GM19239 (cell line): Measurements from ENCODE around the gene RRAD.
A peak's percentile ranks its signal among the peaks of the same experiment; 100 is the strongest.
"Not testable (repeated sequence)": the region's sequence is repeated elsewhere in the genome, so short reads cannot be mapped to it uniquely, and the experiment has no call there.

ENCODE experiments used
- DNase-seq: peaks from one replicate; pipeline ENCODE4 v3.0.0; 2011; ENCODE audit warnings: low spot score; ENCODE audit not compliant: insufficient read length
- FAIRE-seq: peaks from 2 replicates; lab custom pipeline; 2011; peaks lifted over from hg19 to GRCh38; lab: Jason Lieb, UNC

The RRAD gene, protein sequence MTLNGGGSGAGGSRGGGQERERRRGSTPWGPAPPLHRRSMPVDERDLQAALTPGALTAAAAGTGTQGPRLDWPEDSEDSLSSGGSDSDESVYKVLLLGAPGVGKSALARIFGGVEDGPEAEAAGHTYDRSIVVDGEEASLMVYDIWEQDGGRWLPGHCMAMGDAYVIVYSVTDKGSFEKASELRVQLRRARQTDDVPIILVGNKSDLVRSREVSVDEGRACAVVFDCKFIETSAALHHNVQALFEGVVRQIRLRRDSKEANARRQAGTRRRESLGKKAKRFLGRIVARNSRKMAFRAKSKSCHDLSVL

DNA sequence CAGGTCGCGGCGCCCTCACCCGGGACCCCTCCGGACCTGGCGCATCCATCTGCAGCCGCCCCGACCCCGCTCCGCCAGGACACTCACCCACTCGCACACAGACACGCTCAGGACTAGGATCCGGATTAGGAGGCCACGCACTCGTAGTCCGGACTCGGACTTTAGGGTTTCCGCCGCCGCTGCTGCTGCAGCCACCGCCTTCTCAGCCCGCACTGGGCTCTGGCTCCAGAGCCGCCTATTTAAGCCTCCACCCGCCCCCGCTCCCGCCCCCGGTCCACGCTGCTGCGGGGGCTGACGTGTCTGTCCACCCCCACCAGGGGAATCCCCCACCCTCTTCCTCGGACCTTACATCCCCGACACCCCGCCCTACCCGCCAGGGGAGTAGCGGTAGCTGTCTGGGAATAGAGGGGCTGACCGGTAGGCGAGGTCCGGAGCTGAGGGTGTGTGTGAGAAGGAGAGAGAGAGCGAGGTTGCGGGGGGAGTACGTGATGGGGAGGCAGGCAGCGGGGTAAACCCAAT, at the start of gene RRAD:
Gene RRAD, minus strand, starts transcription at position 214 of the 519 bp plus-strand sequence. CDS start 356 bp downstream, outside the sequence.
- DNase-seq (no peak), FAIRE-seq (no peak)

DNA sequence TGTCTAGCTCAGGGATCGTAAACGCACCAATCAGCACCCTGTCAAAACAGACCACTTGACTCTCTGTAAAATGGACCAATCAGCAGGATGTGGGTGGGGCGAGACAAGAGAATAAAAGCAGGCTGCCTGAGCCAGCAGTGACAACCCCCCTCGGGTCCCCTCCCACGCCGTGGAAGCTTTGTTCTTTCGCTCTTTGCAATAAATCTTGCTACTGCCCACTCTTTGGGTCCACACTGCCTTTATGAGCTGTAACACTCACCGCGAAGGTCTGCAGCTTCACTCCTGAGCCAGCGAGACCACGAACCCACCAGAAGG, 49.6 kb upstream of the RRAD start:
- DNase-seq, FAIRE-seq: not testable (repeated sequence)

DNA sequence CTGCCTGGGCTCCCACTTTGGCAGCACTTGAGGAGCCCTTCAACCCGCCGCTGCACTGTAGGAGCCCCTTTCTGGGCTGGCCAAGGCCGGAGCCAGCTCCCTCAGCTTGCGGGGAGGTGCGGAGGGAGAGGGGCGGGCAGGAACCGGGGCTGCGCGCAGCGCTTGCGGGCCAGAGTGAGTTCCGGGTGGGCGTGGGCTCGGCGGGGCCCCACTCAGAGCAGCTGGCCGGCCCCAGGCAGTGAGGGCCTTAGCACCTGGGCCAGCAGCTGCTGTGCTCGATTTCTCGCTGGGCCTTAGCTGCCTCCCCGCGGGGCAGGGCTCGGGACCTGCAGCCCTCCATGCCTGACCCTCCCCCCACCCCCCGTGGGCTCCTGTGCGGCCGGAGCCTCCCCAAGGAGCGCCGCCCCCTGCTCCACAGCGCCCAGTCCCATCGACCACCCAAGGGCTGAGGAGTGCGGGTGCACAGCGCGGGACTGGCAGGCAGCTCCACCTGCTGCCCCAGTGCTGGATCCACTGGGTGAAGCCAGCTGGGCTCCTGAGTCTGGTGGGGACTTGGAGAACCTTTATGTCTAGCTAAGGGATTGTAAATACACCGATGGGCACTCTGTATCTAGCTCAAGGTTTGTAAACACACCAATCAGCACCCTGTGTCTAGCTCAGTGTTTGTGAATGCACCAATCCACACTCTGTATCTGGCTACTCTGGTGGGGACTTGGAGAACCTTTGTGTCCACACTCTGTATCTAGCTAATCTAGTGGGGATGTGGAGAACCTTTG, 49.0 kb upstream of the RRAD start:
- DNase-seq, FAIRE-seq: not testable (repeated sequence)

DNA sequence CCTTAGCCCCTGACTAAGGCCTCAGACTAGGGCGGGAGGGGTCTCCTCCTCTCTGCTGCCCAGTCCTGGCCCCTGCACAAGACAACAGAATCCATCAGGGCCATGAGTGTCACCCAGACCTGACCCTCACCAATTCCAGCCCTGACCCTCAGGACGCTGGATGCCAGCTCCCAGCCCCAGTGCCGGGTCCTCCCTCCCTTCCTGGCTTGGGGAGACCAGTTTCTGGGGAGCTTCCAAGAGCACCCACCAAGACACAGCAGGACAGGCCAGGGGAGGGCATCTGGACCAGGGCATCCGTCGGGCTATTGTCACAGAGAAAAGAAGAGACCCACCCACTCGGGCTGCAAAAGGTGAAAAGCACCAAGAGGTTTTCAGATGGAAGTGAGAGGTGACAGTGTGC, 48.4 kb upstream of the RRAD start:
- DNase-seq (no peak), FAIRE-seq (no peak)

- DNase-seq (no peak), FAIRE-seq (no peak)
Observed at GRCh38 chr16:66972983-66973382, 47.6 kb upstream of the RRAD start.

GRCh38 chr16:66970775-66971720, 45.7 kb upstream of the RRAD start:
- DNase-seq (no peak), FAIRE-seq (no peak)

DNA sequence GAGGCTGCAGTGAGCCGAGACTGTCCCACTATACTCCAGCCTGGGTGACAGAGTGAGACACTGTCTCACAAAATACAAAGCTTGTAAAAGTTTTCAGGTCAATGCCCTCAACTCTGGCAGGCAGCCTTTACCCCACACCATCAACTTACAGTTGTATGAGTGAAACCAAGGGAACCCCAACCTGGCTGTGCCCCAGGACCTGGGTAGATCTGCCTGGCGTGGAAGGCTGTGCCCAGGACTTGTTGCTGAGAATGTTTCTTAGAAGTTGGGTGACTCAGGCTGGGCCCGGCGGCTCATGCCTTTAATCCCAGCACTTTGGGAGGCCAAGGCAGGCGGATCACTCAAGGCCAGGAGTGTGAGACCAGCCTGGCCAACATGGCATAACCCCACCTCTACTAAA, 43.5 kb upstream of the RRAD start:
- FAIRE-seq (no peak), DNase-seq (no peak)

GRCh38 chr16:66964049-66964448, 38.7 kb upstream of the RRAD start:
- DNase-seq (no peak), FAIRE-seq (no peak)

DNA sequence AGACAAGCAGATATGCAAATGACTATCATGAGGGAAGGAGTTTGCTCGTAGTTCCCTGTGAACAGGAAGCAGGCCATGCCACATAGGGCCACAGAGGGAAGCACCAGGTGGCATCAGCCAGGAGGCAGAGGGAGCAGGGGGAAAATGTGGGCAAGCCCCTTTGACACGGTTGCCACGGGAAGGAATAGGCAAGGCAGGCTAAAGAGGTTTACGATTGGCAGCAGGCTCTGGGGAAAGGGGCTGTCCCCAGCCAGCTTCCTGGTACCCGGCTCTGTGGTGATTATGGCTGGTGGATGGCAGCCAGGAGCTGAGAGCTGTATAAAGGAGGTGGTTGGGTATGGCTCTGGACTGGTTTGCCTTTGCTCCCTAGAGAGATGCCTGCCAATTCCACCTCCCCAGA, 36.6 kb upstream of the RRAD start:
- DNase-seq (no peak), FAIRE-seq (peak; percentile 52)

- FAIRE-seq (peak; percentile 89), DNase-seq (peak; percentile 46)
Observed at GRCh38 chr16:66961065-66961744, 35.9 kb upstream of the RRAD start, which contains the start of gene CES3. CES3 (plus strand) TSS chr16:66961266; CDS start chr16:66961308, 42 bp downstream.

DNA sequence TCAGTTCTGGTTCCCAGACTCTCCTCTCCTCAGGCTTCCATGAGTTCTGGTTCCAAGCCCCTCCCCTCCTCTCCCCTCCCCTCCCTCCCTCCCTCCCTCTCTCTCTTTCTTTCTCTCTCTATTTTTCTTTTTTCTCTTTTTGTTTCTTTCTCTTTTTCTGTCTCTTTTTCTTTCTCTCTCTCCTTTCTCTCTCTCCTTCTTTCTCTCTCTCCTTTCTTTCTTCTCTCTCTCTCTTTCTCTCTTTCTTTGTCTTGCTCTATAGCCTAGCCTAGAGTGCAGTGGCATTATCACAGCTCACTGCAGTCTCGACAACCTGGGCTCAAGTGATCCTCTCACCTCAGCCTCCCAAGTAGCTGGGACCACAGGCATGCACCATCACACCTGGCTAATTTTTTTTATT, 34.9 kb upstream of the RRAD start:
- DNase-seq (no peak), FAIRE-seq (no peak)

DNA sequence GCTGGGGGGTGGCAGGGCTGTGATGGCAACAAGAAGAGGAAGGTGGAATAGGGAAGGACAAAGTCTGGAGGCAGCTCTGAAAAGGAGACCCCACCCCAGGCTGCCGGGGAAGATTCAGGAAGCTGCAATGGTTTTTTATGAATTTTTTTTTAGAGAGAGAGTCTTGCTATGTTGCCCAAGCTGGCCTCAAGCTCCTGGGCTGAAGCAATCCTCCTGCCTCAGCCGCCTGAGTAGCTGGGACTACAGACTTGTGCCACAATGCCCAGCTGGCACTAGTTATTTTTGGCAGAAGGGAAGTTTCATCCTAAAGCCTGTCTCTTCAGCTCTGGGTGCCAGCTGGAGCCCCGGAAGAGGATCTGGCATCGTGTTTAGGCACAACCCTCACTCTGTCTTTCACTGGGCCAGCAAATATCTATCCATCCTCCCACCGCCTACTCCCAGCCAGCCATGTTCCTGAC, 34.4 kb upstream of the RRAD start:
- FAIRE-seq: no peak

GRCh38 chr16:66958857-66959703, 33.7 kb upstream of the RRAD start:
- FAIRE-seq (no peak), DNase-seq (no peak)

More for the DNA sequence above, 34.4 kb upstream of the RRAD start:
- no peak for DNase-seq

DNA sequence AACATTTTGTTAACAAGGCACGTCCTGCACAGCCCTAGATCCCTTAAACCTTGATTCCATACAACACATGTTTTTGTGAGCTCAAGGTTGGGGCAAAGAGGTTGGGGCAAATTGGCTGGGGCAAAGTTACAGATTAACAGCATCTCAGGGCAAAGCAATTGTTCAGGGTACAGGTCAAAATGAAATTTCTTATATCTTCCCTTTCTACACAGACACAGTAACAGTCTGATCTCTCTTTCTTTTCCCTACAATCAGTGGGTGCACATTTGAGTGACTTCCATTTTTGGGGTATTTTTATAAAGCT, 30.8 kb upstream of the RRAD start:
- not testable (repeated sequence) for DNase-seq, FAIRE-seq

DNA sequence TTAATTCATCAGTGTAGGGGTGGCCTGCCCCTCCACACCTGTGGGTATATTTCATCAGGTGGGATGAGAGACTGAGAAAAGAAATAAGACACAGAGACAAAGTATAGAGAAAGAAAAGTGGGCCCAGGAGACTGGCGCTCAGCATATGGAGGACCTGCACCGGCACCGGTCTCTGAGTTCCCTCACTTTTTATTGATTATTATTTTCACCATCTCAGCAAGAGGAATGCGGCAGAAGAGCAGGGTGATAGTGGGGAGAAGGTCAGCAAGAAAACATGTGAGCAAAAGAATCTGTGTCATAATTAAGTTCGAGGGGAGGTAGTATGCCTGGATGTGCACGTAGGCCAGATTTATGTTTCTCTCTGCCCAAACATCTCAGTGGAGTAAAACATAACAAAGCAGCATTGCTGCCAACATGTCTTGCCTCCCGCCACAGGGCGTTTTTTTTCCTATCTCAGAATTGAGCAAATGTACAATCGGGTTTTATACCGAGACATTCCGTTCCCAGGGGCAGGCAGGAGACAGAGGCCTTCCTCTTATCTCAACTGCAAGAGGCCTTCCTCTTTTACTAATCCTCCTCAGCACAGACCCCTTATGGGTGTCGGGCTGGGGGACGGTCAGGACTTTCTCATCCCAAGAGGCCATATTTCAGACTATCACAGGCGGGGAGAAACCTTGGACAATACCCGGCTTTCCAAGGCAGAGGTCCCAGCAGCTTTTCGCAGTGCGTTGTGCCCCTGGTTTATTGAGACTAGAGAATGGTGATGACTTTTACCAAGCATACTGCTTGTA, 30.2 kb upstream of the RRAD start:
- not testable (repeated sequence) for FAIRE-seq, DNase-seq

DNA sequence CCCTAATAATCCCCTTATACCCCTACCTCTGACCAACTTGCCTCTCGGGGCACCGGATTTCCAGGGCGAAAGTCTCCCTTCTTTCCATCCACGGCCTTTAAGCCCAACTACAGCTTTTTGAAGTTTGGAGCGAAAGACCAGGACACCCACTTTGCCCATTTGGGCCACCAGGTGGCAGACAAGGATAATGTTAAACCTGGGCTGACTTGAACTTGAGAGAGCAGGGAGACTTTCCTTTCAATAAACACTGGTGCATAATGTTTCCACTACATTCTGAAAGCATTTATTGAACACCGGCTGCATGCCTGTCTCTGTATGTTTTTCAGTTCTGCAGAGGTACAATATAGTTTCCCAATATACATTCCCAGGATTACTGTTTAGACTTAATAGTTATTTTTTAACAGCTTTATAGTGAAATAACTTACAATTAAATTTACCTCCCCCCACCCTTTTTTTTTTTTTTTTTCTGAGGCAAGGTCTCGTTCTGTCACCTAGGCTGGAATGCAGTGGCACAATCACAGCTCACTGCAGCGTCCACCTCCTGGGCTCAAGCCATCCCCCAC, 28.8 kb upstream of the RRAD start:
- FAIRE-seq (peak; percentile 88), DNase-seq (peak; percentile 58)

GRCh38 chr16:66953462-66954096, 28.2 kb upstream of the RRAD start:
- DNase-seq: no peak

More at GRCh38 chr16:66953462-66954096, 28.2 kb upstream of the RRAD start:
- no peak for FAIRE-seq
